NCI-H460 (cell line): ENCODE results near the gene NRP2. TPM values are rescaled to one million over a fixed set of nuclear protein-coding genes. Genes with fewer than 3 reads are reported as not detected.

ENCODE experiments used
- DNase-seq: peaks from one replicate; pipeline ENCODE4 v3.0.0-alpha.2; 2016; ENCODE audit warnings: low read depth; ENCODE audit errors: extremely low read depth
- total RNA-seq: library from RNA; depleted of rRNA; stranded (reverse); fragments of >200 nt; shearing (Covaris generic); gene quantifications from 2 replicates; pipeline ENCODE4 v1.2.3, GENCODE V29; 2014

NRP2 gene
- total RNA-seq, 1 experiment from 2014 or later: 7.4 TPM

- no peak for DNase-seq
Measured at GRCh38 chr2:205769495-205769850, 87.2 kb downstream of the NRP2 start.

- no peak for DNase-seq
Measured at GRCh38 chr2:205769879-205770278, 87.6 kb downstream of the NRP2 start.

GRCh38 chr2:205770577-205770976 lies 88.3 kb downstream of the NRP2 start:
- no peak for DNase-seq

- no peak for DNase-seq
Measured at GRCh38 chr2:205771031-205771430, 88.7 kb downstream of the NRP2 start.

- DNase-seq: no peak
Measured at GRCh38 chr2:205771666-205772065, 89.4 kb downstream of the NRP2 start.

GRCh38 chr2:205772983-205773382 lies 90.7 kb downstream of the NRP2 start:
- DNase-seq: no peak

DNA sequence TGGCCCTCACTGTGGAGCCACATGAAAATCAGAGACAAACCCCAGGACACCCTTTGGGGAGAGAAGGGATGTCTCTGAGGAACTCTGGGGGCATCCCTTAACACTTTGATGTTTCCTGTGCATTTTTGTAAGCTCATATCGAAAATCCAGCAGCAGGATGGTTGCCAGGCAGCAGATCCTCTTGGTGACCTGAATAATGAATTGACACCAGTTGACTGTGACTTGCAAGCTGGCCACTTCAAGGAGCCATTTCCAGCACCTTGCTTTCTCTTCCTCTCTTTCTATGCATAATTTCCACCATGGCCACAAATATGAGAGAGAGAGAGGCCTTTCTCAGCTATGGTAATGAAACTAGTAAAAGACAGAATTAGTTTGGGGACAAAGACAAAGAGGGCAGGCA lies 91.7 kb downstream of the NRP2 start:
- no peak for DNase-seq

DNA sequence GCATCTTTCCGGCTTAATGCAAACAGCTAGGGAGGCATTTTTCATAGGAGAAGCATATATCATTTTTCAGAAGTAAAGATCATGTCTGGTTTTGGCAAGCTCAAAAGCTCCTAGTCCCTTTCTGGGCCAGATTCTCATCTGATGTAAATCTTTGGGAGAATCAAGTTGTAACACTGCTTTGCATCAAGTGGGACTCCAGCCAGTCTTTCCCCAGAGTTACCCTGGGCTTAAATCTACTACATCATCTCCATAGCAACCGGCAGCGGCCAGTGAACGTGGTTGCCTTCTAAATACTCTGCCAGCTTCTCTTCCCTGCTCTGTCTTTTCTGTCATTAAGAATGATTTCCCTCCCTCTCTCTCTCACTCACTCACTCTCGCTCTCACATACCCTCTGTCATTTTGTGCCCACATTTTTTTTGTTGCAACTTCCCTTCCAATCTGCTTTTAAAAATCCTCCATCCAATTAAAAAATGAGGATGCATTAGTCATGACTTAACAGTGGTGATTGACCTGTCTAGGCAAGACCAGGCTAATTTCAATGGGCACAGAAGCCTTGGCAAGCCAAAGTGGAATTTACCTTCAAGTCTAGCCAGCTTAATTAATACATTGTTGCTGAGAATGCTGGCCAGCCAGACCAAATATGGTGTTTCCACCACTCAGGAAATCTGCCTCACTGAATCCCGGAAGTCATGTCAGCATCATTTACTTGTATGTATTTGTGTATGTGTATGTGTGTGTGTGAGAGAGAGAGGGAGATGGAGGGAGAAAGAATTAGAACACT lies 93.0 kb downstream of the NRP2 start:
- no peak for DNase-seq

DNA sequence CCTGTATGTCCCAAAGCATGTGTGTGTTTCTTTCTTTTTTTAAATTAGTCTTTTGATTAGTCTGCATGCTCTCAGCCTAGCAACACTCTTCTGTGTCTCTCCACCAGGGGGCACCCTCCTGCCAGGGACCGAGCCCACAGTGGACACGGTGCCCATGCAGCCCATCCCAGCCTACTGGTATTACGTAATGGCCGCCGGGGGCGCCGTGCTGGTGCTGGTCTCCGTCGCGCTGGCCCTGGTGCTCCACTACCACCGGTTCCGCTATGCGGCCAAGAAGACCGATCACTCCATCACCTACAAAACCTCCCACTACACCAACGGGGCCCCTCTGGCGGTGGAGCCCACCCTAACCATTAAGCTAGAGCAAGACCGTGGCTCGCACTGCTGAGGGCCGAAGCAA lies 93.8 kb downstream of the NRP2 start:
- DNase-seq: peak; percentile 26

- DNase-seq: no peak
Measured at GRCh38 chr2:205776720-205777119, 94.4 kb downstream of the NRP2 start.

GRCh38 chr2:205778356-205778755 lies 96.1 kb downstream of the NRP2 start:
- no peak for DNase-seq

DNA sequence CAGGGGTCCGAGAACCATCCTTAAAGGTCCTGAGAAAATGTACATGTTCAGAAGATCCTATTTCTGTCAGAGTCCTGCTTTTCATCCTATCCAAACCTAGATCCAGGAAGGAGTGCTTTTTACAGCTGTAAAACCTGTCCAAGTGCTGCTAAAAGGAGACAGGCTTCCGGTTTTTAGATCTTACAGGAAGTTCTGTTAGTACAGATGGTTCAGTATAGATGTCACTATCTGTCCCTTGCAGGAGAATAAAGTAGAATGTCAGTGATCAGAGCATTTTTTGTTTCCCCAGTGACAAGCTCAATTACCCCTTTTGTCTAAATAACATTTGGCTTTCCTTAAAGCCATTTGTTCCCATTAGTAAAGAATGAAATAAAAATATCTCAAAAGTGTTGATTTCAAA lies 98.3 kb downstream of the NRP2 start:
- DNase-seq: no peak

- DNase-seq: no peak
Measured at GRCh38 chr2:205781244-205781931, 99.1 kb downstream of the NRP2 start.

GRCh38 chr2:205782941-205783340 lies 100.6 kb downstream of the NRP2 start:
- DNase-seq: no peak

DNA sequence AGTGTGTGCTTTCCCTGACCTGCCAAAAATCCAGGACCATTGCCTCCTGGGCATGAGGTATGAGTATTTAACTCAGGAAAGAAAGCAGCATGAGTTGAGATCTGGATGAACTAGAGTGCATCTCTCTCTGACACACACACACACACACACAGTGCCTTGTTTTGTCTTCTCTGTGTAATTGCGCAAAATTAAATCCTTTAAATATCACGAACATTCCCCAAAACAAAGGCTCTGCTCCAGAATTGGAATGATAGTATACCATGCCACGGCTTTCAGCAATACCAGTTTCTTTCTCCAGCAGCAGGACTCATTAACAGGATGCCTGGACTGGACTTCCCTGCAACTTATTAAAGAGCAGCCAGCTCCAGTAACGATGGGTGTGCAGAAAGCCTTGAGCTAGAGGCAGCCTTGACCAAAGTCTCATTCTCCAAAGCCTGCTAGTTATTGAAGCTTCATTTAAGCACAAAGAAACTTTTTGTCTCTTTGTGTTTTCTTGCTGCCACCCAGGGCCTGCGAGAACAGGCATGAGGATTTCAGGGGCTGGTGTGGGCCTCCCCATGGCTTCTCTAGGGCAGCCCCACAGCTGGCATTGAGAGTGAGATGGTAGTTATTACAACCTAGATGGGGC lies 101.7 kb downstream of the NRP2 start:
- no peak for DNase-seq

DNA sequence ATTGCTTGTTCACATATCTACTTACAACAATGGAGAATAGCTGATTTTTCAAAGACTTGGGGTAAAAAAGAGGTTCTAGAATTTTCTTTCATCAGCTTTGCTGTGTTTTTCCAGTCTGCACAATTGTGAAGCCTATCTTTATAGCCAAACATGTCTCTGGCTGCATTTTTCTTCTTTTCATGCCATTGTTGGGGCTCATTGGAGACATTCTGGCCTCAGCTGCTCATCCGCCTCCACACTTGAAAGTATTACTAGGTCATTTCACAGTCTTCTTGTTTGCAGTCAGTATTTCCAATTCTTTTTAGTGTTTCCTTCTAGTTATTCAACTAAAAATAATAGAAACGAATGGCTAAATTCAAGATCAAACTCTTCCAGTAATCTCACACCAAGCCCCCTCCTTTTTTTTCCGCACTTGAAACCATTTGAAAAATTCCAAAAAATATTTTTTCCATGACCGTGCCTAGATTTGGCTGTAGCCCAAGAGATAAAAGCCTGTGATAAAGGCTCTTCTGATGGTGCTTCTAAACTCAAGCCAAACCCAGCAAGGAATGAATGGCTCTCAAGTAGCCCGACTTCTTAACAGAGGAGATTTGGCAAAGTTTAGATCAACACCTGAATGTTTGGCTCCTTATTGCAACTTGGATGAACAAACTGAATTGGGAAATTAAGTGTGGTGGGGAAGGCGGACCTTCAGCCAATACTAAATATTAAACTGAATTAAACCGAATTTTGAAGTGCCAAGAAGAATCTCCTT lies 103.4 kb downstream of the NRP2 start:
- no peak for DNase-seq

DNA sequence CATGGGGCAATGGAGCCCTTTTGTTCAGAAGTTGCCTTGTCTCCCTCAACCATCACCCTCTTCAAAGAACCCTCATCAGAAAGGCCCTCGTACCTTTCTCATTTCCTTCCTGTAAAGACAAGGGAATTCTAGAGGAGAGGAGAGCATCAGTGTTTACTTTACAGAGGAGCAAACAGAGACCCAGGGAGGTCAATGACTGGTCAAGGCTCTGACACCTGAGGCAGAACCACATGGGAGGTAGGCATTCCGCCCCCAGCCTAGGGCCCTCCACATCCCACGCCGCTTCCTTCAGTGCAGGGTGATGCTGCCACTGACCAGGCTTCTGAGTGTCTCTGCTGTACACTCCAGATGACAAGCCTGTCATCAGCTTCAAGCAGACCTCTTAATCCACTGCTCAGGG lies 104.7 kb downstream of the NRP2 start:
- DNase-seq: no peak

- no peak for DNase-seq
Measured at GRCh38 chr2:205787761-205788160, 105.5 kb downstream of the NRP2 start.

DNA sequence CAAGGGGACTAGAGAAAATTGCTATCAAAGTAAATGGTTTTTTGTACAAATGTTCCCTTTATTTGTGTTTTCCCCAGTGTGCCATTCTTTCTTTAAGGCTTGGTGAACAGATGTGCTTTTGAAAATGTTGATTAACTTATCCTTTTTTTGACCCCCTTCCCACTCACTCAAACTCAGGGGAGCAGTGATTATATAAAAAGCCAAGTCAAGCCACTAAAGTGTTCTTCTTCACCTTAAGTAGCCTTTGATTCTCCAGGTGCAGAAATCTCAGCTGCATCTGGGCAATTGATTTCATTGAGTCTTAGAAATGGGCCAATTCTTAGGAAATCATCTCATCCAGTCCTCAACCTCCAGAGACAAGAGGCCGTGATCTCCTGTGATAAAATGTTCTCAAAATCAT lies 107.6 kb downstream of the NRP2 start:
- no peak for DNase-seq

- DNase-seq: no peak
Measured at GRCh38 chr2:205792908-205793307, 110.6 kb downstream of the NRP2 start.

DNA sequence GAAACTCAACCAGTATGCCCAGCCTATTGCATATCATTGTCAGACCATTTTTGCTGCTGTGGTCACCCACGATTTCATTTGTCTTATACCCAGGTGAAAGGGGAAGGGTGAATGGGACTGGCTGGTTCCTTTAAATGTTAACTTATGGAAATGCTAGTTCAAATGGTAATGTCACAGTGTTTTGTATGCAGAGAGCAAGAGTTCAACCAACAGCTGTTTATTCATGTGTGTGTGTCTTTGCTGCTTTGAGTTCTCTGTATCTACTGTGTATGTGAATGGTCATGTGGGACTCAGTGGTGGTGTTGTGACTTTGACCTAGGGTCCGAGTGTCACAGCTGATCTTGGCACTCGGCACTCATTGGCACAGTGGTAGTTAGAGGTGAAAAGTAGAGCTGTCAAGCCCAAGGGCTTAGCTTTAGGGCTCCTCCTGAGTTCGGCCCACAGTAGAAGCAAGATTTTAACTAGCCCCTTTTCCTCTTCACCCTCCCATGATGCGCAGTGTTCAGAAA lies 114.6 kb downstream of the NRP2 start:
- DNase-seq: no peak
